A375 (cell line): ENCODE measurements around the gene CATSPERZ. TPM values are rescaled to one million over a fixed set of nuclear protein-coding genes. Genes with fewer than 3 reads are reported as not detected.

ENCODE experiments used
- small RNA-seq: library from RNA; depleted of rRNA; stranded (forward); fragments of <200 nt; gene quantifications from one replicate; pipeline ENCODE3, GENCODE V24; 2014
- total RNA-seq: library from RNA; depleted of rRNA; stranded (reverse); fragments of >200 nt; shearing (Covaris generic); gene quantifications from 2 replicates; pipeline ENCODE4 v1.2.3, GENCODE V29; 2014; rRNA removed

The CATSPERZ gene
- 1.9 and 3.7 TPM in 2 replicates for total RNA-seq

GRCh38 chr11:64299847-64300648 lies at the start of gene CATSPERZ:
TSS of gene CATSPERZ (plus strand) at chr11:64300358. CDS start at chr11:64300411, 53 bp downstream.

GRCh38 chr11:64251016-64251752 lies 49.0 kb upstream of the CATSPERZ start, which contains the start of gene PLCB3:
TSS of gene PLCB3 (plus strand) at chr11:64251530. CDS start at chr11:64251650, 120 bp downstream.

GRCh38 chr11:64284048-64284961 lies 15.9 kb upstream of the CATSPERZ start, which contains the start of gene BAD:
TSS of gene BAD (minus strand) at chr11:64284665. CDS start at chr11:64284368, 297 bp downstream.

GRCh38 chr11:64284962-64285884 lies 14.9 kb upstream of the CATSPERZ start, which contains the start of gene GPR137:
TSS of gene GPR137 (plus strand) at chr11:64285848. CDS start at chr11:64286525, 677 bp downstream.

GRCh38 chr11:64291262-64291751 lies 8.9 kb upstream of the CATSPERZ start, which contains the start of gene KCNK4:
TSS of gene KCNK4 (plus strand) at chr11:64291302. CDS start at chr11:64293019, 1,717 bp downstream.

GRCh38 chr11:64305075-64305690 lies 5.0 kb downstream of the CATSPERZ start, which contains the start of gene ESRRA:
TSS of gene ESRRA (plus strand) at chr11:64305524. CDS start at chr11:64307180, 1,656 bp downstream.

GRCh38 chr11:64317325-64317960 lies 17.3 kb downstream of the CATSPERZ start, which contains the start of gene TRMT112:
TSS of gene TRMT112 (minus strand) at chr11:64317559. CDS start at chr11:64317526, 33 bp downstream.

GRCh38 chr11:64317961-64318765 lies 18.0 kb downstream of the CATSPERZ start, which contains the start of gene PRDX5:
TSS of gene PRDX5 (plus strand) at chr11:64318121. CDS start at chr11:64318216, 95 bp downstream.

GRCh38 chr11:64339754-64340408 lies 39.7 kb downstream of the CATSPERZ start, which contains the start of gene CCDC88B:
TSS of gene CCDC88B (plus strand) at chr11:64340204. CDS start at chr11:64340267, 63 bp downstream.

Small RNA genes lying within 50 kb of the gene (small RNA-seq; reads per million reads assigned to genes)
- gene MIR7155 (not detected), gene RF00019 (not detected)

Other genes starting within 250 kb of the CATSPERZ start
- 97.2 and 109 TPM in 2 replicates for gene MACROD1, start 134.2 kb upstream of the CATSPERZ start, total RNA-seq
- gene STIP1, start 114.2 kb upstream of the CATSPERZ start, total RNA-seq = 311 and 341 TPM in 2 replicates
- 1.3 and 1.9 TPM in 2 replicates for gene FERMT3, start 93.6 kb upstream of the CATSPERZ start, total RNA-seq
- 56.2 and 74.4 TPM in 2 replicates for gene TRPT1, start 74.2 kb upstream of the CATSPERZ start, total RNA-seq
- 69.5 and 70.7 TPM in 2 replicates for gene NUDT22, start 74.1 kb upstream of the CATSPERZ start, total RNA-seq
- gene DNAJC4, start 69.8 kb upstream of the CATSPERZ start, total RNA-seq = 16.8 and 23.4 TPM in 2 replicates
- gene VEGFB, start 65.8 kb upstream of the CATSPERZ start, total RNA-seq = 30.6 and 44.7 TPM in 2 replicates
- 144 and 182 TPM in 2 replicates for gene FKBP2, start 59.3 kb upstream of the CATSPERZ start, total RNA-seq
- 650 and 685 TPM in 2 replicates for gene PPP1R14B, start 53.4 kb upstream of the CATSPERZ start, total RNA-seq
- gene PLCB3, start 48.8 kb upstream of the CATSPERZ start, total RNA-seq = 39.2 and 44.9 TPM in 2 replicates
- 99.6 and 101 TPM in 2 replicates for gene BAD, start 15.7 kb upstream of the CATSPERZ start, total RNA-seq
- 27.5 and 30.3 TPM in 2 replicates for gene GPR137, start 14.5 kb upstream of the CATSPERZ start, total RNA-seq
- gene KCNK4, start 9.1 kb upstream of the CATSPERZ start, total RNA-seq = 0.61 and 0.68 TPM in 2 replicates
- gene ESRRA, start 5.2 kb downstream of the CATSPERZ start, total RNA-seq = 60.7 and 66.5 TPM in 2 replicates
- 811 and 881 TPM in 2 replicates for gene TRMT112, start 17.2 kb downstream of the CATSPERZ start, total RNA-seq
- 418 and 488 TPM in 2 replicates for gene PRDX5, start 17.8 kb downstream of the CATSPERZ start, total RNA-seq
- 4.1 and 5.9 TPM in 2 replicates for gene CCDC88B, start 39.8 kb downstream of the CATSPERZ start, total RNA-seq
- 32.4 and 37.5 TPM in 2 replicates for gene RPS6KA4, start 58.8 kb downstream of the CATSPERZ start, total RNA-seq